GM12891 (cell line): Measurements from ENCODE around the gene CACNB1.
"Not testable (repeated sequence)": the region's sequence is repeated elsewhere in the genome, so short reads cannot be mapped to it uniquely, and the experiment has no call there.

ENCODE experiments used
- DNase-seq: peaks from one replicate; pipeline ENCODE4 v3.0.0; 2011; ENCODE audit warnings: low spot score; ENCODE audit not compliant: insufficient read length
- FAIRE-seq: peaks from 2 replicates; lab custom pipeline; 2011; peaks lifted over from hg19 to GRCh38; lab: Jason Lieb, UNC
- PAX5 ChIP-seq: IDR thresholded peaks from 2 replicates; pipeline ENCODE4 v1.6.1; 2011; ENCODE audit warnings: low read length, moderate library complexity, mild to moderate bottlenecking; ENCODE audit not compliant: insufficient read depth, severe bottlenecking
- POLR2A ChIP-seq: IDR thresholded peaks from 2 replicates; pipeline ENCODE4 v1.6.1; 2011; ENCODE audit warnings: low read depth, low read length, control low read depth
- POLR2AphosphoS5 ChIP-seq: IDR thresholded peaks from 2 replicates; pipeline ENCODE4 v1.6.1; 2011; ENCODE audit warnings: low read depth, low read length, control low read depth
- POU2F2 ChIP-seq: IDR thresholded peaks from 2 replicates; pipeline ENCODE4 v1.6.1; 2011; ENCODE audit warnings: low read depth, mild to moderate bottlenecking, control low read depth, low read length, moderate library complexity
- SPI1 ChIP-seq: IDR thresholded peaks from 2 replicates; pipeline ENCODE4 v1.6.1; 2011; ENCODE audit warnings: low read depth, low read length, control low read depth
- TAF1 ChIP-seq: IDR thresholded peaks from 2 replicates; pipeline ENCODE4 v1.6.1; 2011; ENCODE audit warnings: low read depth, low read length, control low read depth

Gene CACNB1

GRCh38 chr17:39132192-39132610 lies 65.3 kb downstream of the CACNB1 start:
- no peak for FAIRE-seq
- DNase-seq, result no peak
- TF ChIP-seq TAF1, result no peak
- no peak for TF ChIP-seq POLR2A
- no peak for TF ChIP-seq PAX5
- TF ChIP-seq POU2F2, result no peak
- TF ChIP-seq SPI1, result no peak
- no peak for TF ChIP-seq POLR2AphosphoS5

GRCh38 chr17:39131616-39132015 lies 65.9 kb downstream of the CACNB1 start:
- DNase-seq (no peak), FAIRE-seq (no peak)
- no peak for TF ChIP-seq PAX5
- TF ChIP-seq SPI1, result no peak
- TF ChIP-seq TAF1, result no peak
- TF ChIP-seq POLR2AphosphoS5, result no peak
- no peak for TF ChIP-seq POLR2A
- TF ChIP-seq POU2F2, result no peak

GRCh38 chr17:39130205-39130604 lies 67.3 kb downstream of the CACNB1 start:
- TF ChIP-seq SPI1, result no peak
- no peak for TF ChIP-seq POLR2AphosphoS5
- no peak for TF ChIP-seq POLR2A
- TF ChIP-seq TAF1, result no peak
- no peak for TF ChIP-seq POU2F2
- TF ChIP-seq PAX5, result no peak
- no peak for DNase-seq
- FAIRE-seq, result no peak

GRCh38 chr17:39129544-39129943 lies 67.9 kb downstream of the CACNB1 start:
- FAIRE-seq, DNase-seq: not testable (repeated sequence)

- DNase-seq (no peak), FAIRE-seq (no peak)
- no peak for TF ChIP-seq POU2F2
- TF ChIP-seq POLR2AphosphoS5, result no peak
- no peak for TF ChIP-seq SPI1
- TF ChIP-seq PAX5, result no peak
- no peak for TF ChIP-seq POLR2A
- TF ChIP-seq TAF1, result no peak
These were observed 71.0 kb downstream of the CACNB1 start for GRCh38 chr17:39126436-39126835.

GRCh38 chr17:39125143-39125875 lies 72.2 kb downstream of the CACNB1 start:
- TF ChIP-seq TAF1, result no peak
- TF ChIP-seq POLR2AphosphoS5, result no peak
- TF ChIP-seq SPI1, result no peak
- TF ChIP-seq PAX5, result no peak
- TF ChIP-seq POU2F2, result no peak
- no peak for TF ChIP-seq POLR2A
- DNase-seq, result no peak
- no peak for FAIRE-seq

GRCh38 chr17:39123627-39124026 lies 73.8 kb downstream of the CACNB1 start:
- no peak for DNase-seq
- TF ChIP-seq POU2F2, result no peak
- no peak for TF ChIP-seq PAX5
- TF ChIP-seq POLR2AphosphoS5, result no peak
- TF ChIP-seq POLR2A, result no peak
- TF ChIP-seq SPI1, result no peak
- no peak for TF ChIP-seq TAF1
- FAIRE-seq, result no peak
